Neural cell (in vitro differentiated cells): ENCODE data around the gene ADNP2. TPM values are rescaled to one million over a fixed set of nuclear protein-coding genes. Genes with fewer than 3 reads are reported as not detected.

Experiments
- H2AFZ ChIP-seq: fragments of 200-600, 300-800 bp; sonication (generic), shearing (Covaris generic); 2 replicates; pipeline ENCODE4 v1.6.0; 2014; ENCODE audit warnings: low read depth, mild to moderate bottlenecking, antibody characterized with exemption, low read length, moderate library complexity
- H3F3A ChIP-seq: fragments of 200-600 bp; shearing (Covaris generic); 2 replicates; pipeline ENCODE4 v1.6.1; 2016; ENCODE audit warnings: mild to moderate bottlenecking, moderate library complexity, mixed read lengths, antibody characterized with exemption, low read length; ENCODE audit not compliant: insufficient read depth, poor library complexity, severe bottlenecking
- H3K27ac ChIP-seq: fragments of 200-600, 300-800 bp; sonication (generic), shearing (Covaris generic); 2 replicates; pipeline ENCODE4 v1.5.1; 2014; ENCODE audit warnings: mild to moderate bottlenecking, low read length, moderate library complexity
- H3K27me3 ChIP-seq: fragments of 300-800, 200-600 bp; sonication (generic), shearing (Covaris generic); 2 replicates; pipeline ENCODE4 v1.6.0; 2014; ENCODE audit warnings: mild to moderate bottlenecking, low read depth, low read length, moderate library complexity; ENCODE audit not compliant: insufficient read depth
- H3K36me3 ChIP-seq: fragments of 300-800, 200-600 bp; sonication (generic), shearing (Covaris generic); 2 replicates; pipeline ENCODE4 v1.5.1; 2014; ENCODE audit warnings: mild to moderate bottlenecking, antibody characterized with exemption, low read length, moderate library complexity; ENCODE audit not compliant: insufficient read depth
- H3K4me2 ChIP-seq: fragments of 300-800, 200-600 bp; sonication (generic), shearing (Covaris generic); 2 replicates; pipeline ENCODE4 v1.6.0; 2014; ENCODE audit warnings: mild to moderate bottlenecking, low read length
- H3K4me3 ChIP-seq: fragments of 300-800, 200-600 bp; sonication (generic), shearing (Covaris generic); 2 replicates; pipeline ENCODE4 v1.5.1; 2014; ENCODE audit warnings: mild to moderate bottlenecking, low read length, moderate library complexity
- H3K79me2 ChIP-seq: fragments of 200-600 bp; shearing (Covaris generic); replicated peaks from 2 replicates; pipeline ENCODE4 v1.6.0; 2014; ENCODE audit warnings: mild to moderate bottlenecking, low read length, moderate library complexity; ENCODE audit not compliant: insufficient read depth
- H3K9ac ChIP-seq: fragments of 300-800, 200-600 bp; sonication (generic), shearing (Covaris generic); 2 replicates; pipeline ENCODE4 v1.6.1; 2016; ENCODE audit warnings: mild to moderate bottlenecking, low read length, mixed read lengths
- H3K9me2 ChIP-seq: fragments of 200-600 bp; shearing (Covaris generic); 2 replicates; pipeline ENCODE4 v1.6.1; 2016; ENCODE audit warnings: mild to moderate bottlenecking, low read length, mixed read lengths; ENCODE audit not compliant: insufficient read depth
- H3K9me3 ChIP-seq: fragments of 200-600, 300-800 bp; sonication (generic), shearing (Covaris generic); 2 replicates; pipeline ENCODE4 v1.6.1; 2016; ENCODE audit warnings: mild to moderate bottlenecking, mixed run types, low read length, moderate library complexity, mixed read lengths
- H4K20me1 ChIP-seq: fragments of 200-600 bp; shearing (Covaris generic); 2 replicates; pipeline ENCODE4 v1.6.1; 2016; ENCODE audit warnings: mild to moderate bottlenecking, mixed run types; ENCODE audit not compliant: insufficient read depth
- EP300 ChIP-seq: fragments of 450-650 bp; conservative IDR thresholded peaks from 2 replicates; pipeline ENCODE4 v1.6.1; 2014; ENCODE audit warnings: antibody characterized with exemption, mild to moderate bottlenecking, moderate library complexity; ENCODE audit not compliant: poor library complexity, severe bottlenecking
- EZH2 ChIP-seq: fragments of 200-600, 300-800 bp; shearing (Covaris generic), sonication (generic); IDR thresholded peaks from 2 replicates; pipeline ENCODE4 v1.6.1; 2014; ENCODE audit warnings: antibody characterized with exemption, low read length, borderline replicate concordance, mild to moderate bottlenecking; ENCODE audit not compliant: insufficient read depth, poor library complexity, severe bottlenecking
- MXI1 ChIP-seq: fragments of 450-650 bp; conservative IDR thresholded peaks from 2 replicates; pipeline ENCODE4 v1.6.1; 2014; ENCODE audit warnings: antibody characterized with exemption, mild to moderate bottlenecking; ENCODE audit not compliant: poor library complexity, severe bottlenecking
- POLR2AphosphoS5 ChIP-seq: IDR thresholded peaks from 2 replicates; pipeline ENCODE4 v1.6.1; 2012
- RAD21 ChIP-seq: fragments of 450-650 bp; conservative IDR thresholded peaks from 2 replicates; pipeline ENCODE4 v1.6.1; 2014; ENCODE audit warnings: antibody characterized with exemption, mild to moderate bottlenecking, moderate library complexity
- SMC3 ChIP-seq: fragments of 450-650 bp; conservative IDR thresholded peaks from 2 replicates; pipeline ENCODE4 v1.6.1; 2014; ENCODE audit warnings: antibody characterized with exemption, mild to moderate bottlenecking, moderate library complexity; ENCODE audit not compliant: poor library complexity
- TAF1 ChIP-seq: IDR thresholded peaks from 2 replicates; pipeline ENCODE4 v1.6.1; 2012; ENCODE audit warnings: low read depth
- polyA plus RNA-seq: library from polyadenylated mRNA; depleted of rRNA; stranded (reverse); fragments of >200 nt; gene quantifications from 2 replicates; pipeline ENCODE4 v1.2.3, GENCODE V29; 2014
- TF ChIP-seq, protein P1 (sequence below): fragments of 450-650 bp; IDR thresholded peaks from 2 replicates; pipeline ENCODE4 v1.5.1; 2014; ENCODE audit warnings: antibody characterized with exemption, mild to moderate bottlenecking, moderate library complexity; ENCODE audit not compliant: poor library complexity, severe bottlenecking
- TF ChIP-seq, protein P2 (sequence below): IDR thresholded peaks from 2 replicates; pipeline ENCODE4 v1.6.1; 2012; ENCODE audit warnings: borderline replicate concordance

ADNP2 gene
- polyA plus RNA-seq, 1 donor from 2014 or later, result 16.9 TPM

DNA sequence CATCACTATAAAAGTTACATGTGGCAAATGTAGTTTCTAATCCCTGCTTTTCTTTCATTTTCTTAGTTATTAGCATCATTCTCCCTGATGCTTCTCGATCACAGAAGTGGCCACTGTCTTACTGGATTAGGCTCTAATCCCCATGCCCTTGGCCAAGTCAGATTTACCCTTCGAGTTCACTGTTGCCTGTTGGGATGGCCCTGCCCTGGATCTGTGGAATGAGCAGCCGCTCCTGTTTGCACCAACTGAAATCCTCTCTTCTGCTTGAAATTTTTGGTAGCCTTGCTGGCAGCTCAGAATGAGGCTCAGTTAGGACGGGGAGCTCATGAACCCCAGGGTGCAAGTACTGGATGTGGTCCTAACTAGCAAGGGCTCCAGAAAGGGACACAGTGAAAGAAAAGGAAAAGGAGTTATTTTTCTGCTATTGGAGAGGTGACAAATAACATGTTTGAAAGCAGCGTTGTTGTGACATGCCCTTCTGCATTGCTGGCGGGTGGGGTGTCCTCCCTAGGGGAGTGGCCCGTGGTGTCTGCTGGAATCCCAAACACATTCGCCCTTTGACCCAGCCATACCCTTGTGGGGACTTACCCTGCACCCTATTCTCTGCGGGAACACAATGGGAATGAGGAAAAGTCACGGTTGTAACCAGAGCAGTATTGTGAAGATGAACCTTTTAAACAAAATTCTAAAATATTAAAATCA is 40.3 kb upstream of the ADNP2 start:
- H3K9me2 ChIP-seq, result no peaks in the 10 kb centered on the region
- TF ChIP-seq RAD21 (no peak), EZH2 (no peak), EP300 (no peak), POLR2AphosphoS5 (no peak), SMC3 (no peak), TAF1 (no peak), MXI1 (no peak)
- TF ChIP-seq, protein P1, sequence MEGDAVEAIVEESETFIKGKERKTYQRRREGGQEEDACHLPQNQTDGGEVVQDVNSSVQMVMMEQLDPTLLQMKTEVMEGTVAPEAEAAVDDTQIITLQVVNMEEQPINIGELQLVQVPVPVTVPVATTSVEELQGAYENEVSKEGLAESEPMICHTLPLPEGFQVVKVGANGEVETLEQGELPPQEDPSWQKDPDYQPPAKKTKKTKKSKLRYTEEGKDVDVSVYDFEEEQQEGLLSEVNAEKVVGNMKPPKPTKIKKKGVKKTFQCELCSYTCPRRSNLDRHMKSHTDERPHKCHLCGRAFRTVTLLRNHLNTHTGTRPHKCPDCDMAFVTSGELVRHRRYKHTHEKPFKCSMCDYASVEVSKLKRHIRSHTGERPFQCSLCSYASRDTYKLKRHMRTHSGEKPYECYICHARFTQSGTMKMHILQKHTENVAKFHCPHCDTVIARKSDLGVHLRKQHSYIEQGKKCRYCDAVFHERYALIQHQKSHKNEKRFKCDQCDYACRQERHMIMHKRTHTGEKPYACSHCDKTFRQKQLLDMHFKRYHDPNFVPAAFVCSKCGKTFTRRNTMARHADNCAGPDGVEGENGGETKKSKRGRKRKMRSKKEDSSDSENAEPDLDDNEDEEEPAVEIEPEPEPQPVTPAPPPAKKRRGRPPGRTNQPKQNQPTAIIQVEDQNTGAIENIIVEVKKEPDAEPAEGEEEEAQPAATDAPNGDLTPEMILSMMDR, result no peak
- TF ChIP-seq, protein P2, sequence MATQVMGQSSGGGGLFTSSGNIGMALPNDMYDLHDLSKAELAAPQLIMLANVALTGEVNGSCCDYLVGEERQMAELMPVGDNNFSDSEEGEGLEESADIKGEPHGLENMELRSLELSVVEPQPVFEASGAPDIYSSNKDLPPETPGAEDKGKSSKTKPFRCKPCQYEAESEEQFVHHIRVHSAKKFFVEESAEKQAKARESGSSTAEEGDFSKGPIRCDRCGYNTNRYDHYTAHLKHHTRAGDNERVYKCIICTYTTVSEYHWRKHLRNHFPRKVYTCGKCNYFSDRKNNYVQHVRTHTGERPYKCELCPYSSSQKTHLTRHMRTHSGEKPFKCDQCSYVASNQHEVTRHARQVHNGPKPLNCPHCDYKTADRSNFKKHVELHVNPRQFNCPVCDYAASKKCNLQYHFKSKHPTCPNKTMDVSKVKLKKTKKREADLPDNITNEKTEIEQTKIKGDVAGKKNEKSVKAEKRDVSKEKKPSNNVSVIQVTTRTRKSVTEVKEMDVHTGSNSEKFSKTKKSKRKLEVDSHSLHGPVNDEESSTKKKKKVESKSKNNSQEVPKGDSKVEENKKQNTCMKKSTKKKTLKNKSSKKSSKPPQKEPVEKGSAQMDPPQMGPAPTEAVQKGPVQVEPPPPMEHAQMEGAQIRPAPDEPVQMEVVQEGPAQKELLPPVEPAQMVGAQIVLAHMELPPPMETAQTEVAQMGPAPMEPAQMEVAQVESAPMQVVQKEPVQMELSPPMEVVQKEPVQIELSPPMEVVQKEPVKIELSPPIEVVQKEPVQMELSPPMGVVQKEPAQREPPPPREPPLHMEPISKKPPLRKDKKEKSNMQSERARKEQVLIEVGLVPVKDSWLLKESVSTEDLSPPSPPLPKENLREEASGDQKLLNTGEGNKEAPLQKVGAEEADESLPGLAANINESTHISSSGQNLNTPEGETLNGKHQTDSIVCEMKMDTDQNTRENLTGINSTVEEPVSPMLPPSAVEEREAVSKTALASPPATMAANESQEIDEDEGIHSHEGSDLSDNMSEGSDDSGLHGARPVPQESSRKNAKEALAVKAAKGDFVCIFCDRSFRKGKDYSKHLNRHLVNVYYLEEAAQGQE, result no peak
- no peak overlapping the region for H3K27ac ChIP-seq
- no peak overlapping the region for H2AFZ ChIP-seq
- H3K4me3 ChIP-seq, result no peak overlapping the region
- H3K79me2 ChIP-seq, result no peaks in the 10 kb centered on the region
- no peaks in the 10 kb centered on the region for H3K27me3 ChIP-seq
- H3K36me3 ChIP-seq, result no peaks in the 10 kb centered on the region
- H3K4me2 ChIP-seq, result no peak overlapping the region
- no peak overlapping the region for H3K9ac ChIP-seq
- H3K9me3 ChIP-seq, result no peaks in the 10 kb centered on the region
- no peaks in the 10 kb centered on the region for H3F3A ChIP-seq
- H4K20me1 ChIP-seq, result no peaks in the 10 kb centered on the region

DNA sequence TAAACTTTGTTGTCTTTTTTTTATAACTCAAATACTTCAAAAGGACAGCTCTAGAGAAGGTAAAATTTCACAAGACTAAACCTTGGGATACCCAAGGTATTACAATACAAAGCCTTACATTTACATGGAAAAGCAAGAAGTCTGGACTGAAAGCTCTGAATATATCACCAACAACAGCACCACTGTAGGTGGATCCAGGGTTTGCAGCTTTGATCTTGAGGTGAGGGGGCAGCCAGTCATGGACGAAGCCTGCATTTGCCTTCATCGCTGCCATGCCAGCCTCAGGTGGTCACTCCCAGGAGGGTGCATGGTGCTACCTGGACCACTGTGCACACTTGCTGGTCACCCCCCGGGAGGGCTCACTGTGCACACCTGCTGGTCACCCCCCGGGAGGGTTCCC is 38.2 kb upstream of the ADNP2 start:
- no peak overlapping the region for H3K4me3 ChIP-seq
- H3F3A ChIP-seq, result no peaks in the 10 kb centered on the region
- H3K9me3 ChIP-seq, result no peaks in the 10 kb centered on the region
- TF ChIP-seq EP300 (no peak), TAF1 (no peak), MXI1 (no peak), RAD21 (no peak), EZH2 (no peak), SMC3 (no peak), POLR2AphosphoS5 (no peak)
- TF ChIP-seq, protein P2, result no peak
- TF ChIP-seq, protein P1, result no peak
- no peak overlapping the region for H3K4me2 ChIP-seq
- no peak overlapping the region for H3K27ac ChIP-seq
- no peaks in the 10 kb centered on the region for H3K9me2 ChIP-seq
- H2AFZ ChIP-seq, result no peak overlapping the region
- H3K79me2 ChIP-seq, result no peaks in the 10 kb centered on the region
- no peak overlapping the region for H3K9ac ChIP-seq
- H3K27me3 ChIP-seq, result no peaks in the 10 kb centered on the region
- H3K36me3 ChIP-seq, result no peaks in the 10 kb centered on the region
- no peaks in the 10 kb centered on the region for H4K20me1 ChIP-seq
